BLaER1 (cell line): ENCODE results near the gene SLC35A5.

ENCODE experiments used
- H3K27ac ChIP-seq: shearing (Covaris generic); formaldehyde crosslinking; 2 replicates; pipeline ENCODE4 v1.8.1; 2022
- H3K27me3 ChIP-seq: shearing (Covaris generic); formaldehyde crosslinking; 2 replicates; pipeline ENCODE4 v1.8.1; 2022
- H3K36me3 ChIP-seq: shearing (Covaris generic); formaldehyde crosslinking; 2 replicates; pipeline ENCODE4 v1.8.1; 2022
- H3K4me1 ChIP-seq: shearing (Covaris generic); formaldehyde crosslinking; 2 replicates; pipeline ENCODE4 v1.8.1; 2022
- H3K4me2 ChIP-seq: shearing (Covaris generic); formaldehyde crosslinking; 2 replicates; pipeline ENCODE4 v1.8.1; 2022
- H3K4me3 ChIP-seq: shearing (Covaris generic); formaldehyde crosslinking; 2 replicates; pipeline ENCODE4 v1.8.1; 2022
- H3K9ac ChIP-seq: shearing (Covaris generic); formaldehyde crosslinking; 2 replicates; pipeline ENCODE4 v1.8.1; 2022
- H3K9me3 ChIP-seq: shearing (Covaris generic); formaldehyde crosslinking; 2 replicates; pipeline ENCODE4 v1.8.1; 2022
- H4K20me1 ChIP-seq: shearing (Covaris generic); formaldehyde crosslinking; 2 replicates; pipeline ENCODE4 v1.8.1; 2022
- Cebpa-rat ChIP-seq: shearing (Covaris generic); IDR thresholded peaks from 2 replicates; pipeline ENCODE4 v1.8.1; 2022

Gene SLC35A5

DNA sequence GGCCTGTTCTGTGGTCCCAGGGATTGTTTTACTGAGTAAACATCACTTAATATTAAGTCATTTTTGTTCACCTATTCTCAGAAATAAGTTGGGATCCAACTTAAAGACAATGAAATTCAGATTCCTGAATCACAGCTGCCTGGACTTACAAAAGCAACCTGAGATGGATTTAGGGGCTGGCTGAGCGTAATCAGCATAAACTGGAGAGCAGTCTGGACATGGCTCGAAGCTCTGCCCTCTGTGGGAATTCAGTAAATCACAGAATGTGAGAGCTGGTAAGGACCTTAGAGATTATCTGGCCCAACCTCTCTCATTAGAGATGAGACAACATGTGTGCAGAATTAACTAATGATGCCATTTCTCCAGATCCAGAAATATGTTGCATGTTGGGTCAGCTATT lies 55.4 kb downstream of the SLC35A5 start:
- H4K20me1 ChIP-seq, result no peaks in the 10 kb centered on the region
- no peaks in the 10 kb centered on the region for H3K27me3 ChIP-seq
- no peak overlapping the region for H3K4me2 ChIP-seq
- no peaks in the 10 kb centered on the region for H3K36me3 ChIP-seq
- TF ChIP-seq Cebpa-rat, result no peak
- no peak overlapping the region for H3K27ac ChIP-seq
- no peaks in the 10 kb centered on the region for H3K4me1 ChIP-seq
- no peak overlapping the region for H3K4me3 ChIP-seq
- no peak overlapping the region for H3K9ac ChIP-seq
- H3K9me3 ChIP-seq, result no peaks in the 10 kb centered on the region

DNA sequence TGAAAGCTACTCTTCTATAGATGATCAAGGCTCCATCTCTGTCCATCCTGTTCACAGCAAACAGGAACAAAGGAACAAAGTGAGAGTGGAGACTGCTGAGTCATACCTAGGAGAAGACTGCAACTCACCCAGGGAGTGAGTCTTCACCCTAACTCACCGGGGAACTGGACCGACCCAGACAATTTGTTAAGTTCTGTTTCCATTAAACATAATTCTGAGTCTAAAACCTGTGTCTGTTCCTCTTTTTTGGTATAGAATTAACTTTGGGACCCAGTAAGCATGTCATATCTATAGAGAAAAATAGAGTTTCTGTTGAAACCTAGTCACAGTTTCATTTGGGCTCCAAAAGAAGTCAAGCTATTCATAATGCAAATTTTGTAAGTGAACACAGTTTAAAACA lies 57.5 kb downstream of the SLC35A5 start:
- Histone ChIP-seq H3K27ac (no peak overlapping the region), H3K4me2 (no peak overlapping the region), H3K27me3 (no peaks in the 10 kb centered on the region), H3K4me3 (no peak overlapping the region), H3K9ac (no peak overlapping the region), H3K36me3 (no peaks in the 10 kb centered on the region), H3K9me3 (no peaks in the 10 kb centered on the region), H4K20me1 (no peaks in the 10 kb centered on the region), H3K4me1 (no peaks in the 10 kb centered on the region)
- TF ChIP-seq Cebpa-rat, result no peak

DNA sequence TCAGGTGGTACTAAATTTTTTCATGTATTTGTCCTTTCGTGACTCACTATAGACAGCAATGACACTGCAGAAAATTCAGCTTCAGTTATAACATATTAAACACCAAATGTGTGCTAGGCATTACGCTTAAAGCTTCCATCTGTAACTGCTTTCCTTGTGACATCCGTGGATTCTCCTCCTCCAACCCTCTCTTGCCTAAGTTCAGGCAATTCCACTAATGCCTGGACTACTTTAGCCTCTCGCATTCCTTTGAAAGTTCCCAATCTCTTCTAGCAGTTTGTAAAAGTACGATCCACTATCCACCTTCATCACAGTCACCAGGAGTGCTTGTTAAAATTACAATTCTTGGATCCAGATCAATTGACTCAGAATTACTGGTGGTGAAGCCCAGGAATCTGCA lies 61.4 kb downstream of the SLC35A5 start:
- Histone ChIP-seq H3K4me3 (no peak overlapping the region), H3K4me2 (no peak overlapping the region), H3K27me3 (no peaks in the 10 kb centered on the region), H3K4me1 (no peaks in the 10 kb centered on the region), H4K20me1 (no peaks in the 10 kb centered on the region), H3K36me3 (no peaks in the 10 kb centered on the region), H3K9ac (no peak overlapping the region), H3K9me3 (no peaks in the 10 kb centered on the region), H3K27ac (no peak overlapping the region)
- TF ChIP-seq Cebpa-rat, result no peak

DNA sequence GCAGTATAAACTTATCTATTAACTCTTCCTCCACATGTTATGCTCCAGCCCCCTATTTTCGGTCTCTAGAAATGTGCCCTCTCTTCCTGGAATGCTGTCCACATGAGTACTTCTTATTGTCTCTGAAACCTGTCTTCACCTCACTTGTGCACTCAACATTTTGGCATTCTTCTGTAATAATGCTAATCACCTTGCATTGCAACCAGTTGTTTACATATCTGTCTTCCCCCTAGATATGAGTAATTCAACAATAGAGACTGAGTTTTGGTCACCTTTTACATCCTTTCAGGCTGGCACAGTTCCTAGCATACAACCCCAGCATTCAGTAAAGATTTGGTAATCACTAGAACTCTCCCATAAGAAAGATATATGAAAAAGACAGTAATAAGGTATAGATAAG lies 61.9 kb downstream of the SLC35A5 start:
- Histone ChIP-seq H3K9me3 (no peaks in the 10 kb centered on the region), H3K27ac (no peak overlapping the region), H3K4me3 (no peak overlapping the region), H3K9ac (no peak overlapping the region), H3K27me3 (no peaks in the 10 kb centered on the region), H3K36me3 (no peaks in the 10 kb centered on the region), H4K20me1 (no peaks in the 10 kb centered on the region), H3K4me1 (no peaks in the 10 kb centered on the region), H3K4me2 (no peak overlapping the region)
- TF ChIP-seq Cebpa-rat, result no peak

DNA sequence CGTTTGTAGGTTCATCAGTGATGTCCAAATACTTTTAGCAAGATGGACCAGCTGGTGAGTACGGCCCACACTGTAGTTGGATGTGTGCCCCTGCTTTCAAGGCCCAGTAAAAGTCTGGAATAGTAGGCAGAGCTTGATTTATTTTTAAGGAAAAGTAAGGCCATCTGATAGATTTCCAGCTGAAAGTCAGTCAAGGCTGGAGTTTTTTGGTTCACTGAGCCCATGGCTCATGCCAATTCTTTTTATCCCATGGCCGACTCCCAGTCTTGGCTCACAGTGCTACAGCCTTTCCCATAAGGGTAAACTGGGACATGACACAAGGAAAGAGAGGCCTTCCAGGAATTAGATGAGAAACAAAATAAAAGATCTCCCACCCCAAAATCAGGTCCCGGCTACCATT lies 65.6 kb downstream of the SLC35A5 start:
- Histone ChIP-seq H4K20me1 (no peaks in the 10 kb centered on the region), H3K9ac (no peak overlapping the region), H3K4me2 (no peak overlapping the region), H3K9me3 (no peaks in the 10 kb centered on the region), H3K27me3 (no peaks in the 10 kb centered on the region), H3K4me1 (no peaks in the 10 kb centered on the region; the same call in 1 of the 2 replicates), H3K4me3 (no peak overlapping the region), H3K27ac (no peak overlapping the region), H3K36me3 (no peaks in the 10 kb centered on the region)
- TF ChIP-seq Cebpa-rat, result no peak

DNA sequence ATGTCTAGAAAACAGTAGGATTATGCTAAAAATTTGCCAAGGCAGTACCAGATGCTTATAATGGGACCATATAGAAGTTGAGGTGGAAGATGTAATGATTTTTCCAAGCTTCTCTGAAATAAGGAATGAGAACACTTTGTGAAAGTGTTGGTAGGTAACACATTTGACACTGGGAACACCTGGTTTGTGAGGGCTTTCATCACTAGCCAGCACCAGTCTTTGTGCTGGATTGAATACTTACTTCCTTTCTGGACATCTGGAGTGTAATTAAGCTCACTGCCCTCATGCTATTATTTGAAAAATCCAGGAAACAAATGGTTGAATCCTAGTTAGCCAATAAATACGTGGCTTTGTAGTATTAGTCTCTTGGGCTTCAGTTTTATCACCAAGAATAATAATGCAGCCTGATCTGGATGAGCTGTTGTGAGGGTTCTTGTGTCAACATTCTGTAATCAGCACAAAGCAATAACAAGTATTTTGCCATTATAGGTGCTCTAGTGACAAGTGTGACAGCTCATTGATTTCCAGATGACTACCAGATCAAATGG lies 66.1 kb downstream of the SLC35A5 start:
- no peaks in the 10 kb centered on the region; the same call in 1 of the 2 replicates for H3K4me1 ChIP-seq
- no peak overlapping the region for H3K4me2 ChIP-seq
- no peaks in the 10 kb centered on the region for H3K27me3 ChIP-seq
- H3K9ac ChIP-seq, result no peak overlapping the region
- no peak overlapping the region for H3K4me3 ChIP-seq
- H4K20me1 ChIP-seq, result no peaks in the 10 kb centered on the region
- no peaks in the 10 kb centered on the region for H3K9me3 ChIP-seq
- TF ChIP-seq Cebpa-rat, result no peak
- H3K27ac ChIP-seq, result no peak overlapping the region
- H3K36me3 ChIP-seq, result no peaks in the 10 kb centered on the region

DNA sequence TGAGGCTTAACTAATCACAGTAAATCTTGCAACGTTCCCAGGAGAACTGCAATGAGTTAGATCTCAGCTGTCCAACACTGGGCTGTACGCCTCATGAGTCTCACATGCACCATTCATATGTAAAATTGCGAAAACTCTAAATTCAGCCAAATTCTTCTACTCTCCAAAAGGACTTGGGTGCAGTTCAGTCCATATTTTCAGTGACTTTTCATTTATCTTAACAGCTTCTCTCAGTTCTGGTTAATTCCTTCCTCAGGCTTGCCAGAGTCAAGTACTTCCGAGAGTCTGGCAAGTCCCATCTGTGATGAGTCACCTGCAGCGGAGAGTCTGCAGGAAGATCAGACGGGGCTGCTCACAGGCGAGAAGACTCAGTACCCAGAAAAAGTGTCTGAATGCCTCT lies 67.6 kb downstream of the SLC35A5 start:
- Histone ChIP-seq H3K4me3 (no peak overlapping the region), H3K4me1 (no peaks in the 10 kb centered on the region; the same call in 1 of the 2 replicates)

DNA sequence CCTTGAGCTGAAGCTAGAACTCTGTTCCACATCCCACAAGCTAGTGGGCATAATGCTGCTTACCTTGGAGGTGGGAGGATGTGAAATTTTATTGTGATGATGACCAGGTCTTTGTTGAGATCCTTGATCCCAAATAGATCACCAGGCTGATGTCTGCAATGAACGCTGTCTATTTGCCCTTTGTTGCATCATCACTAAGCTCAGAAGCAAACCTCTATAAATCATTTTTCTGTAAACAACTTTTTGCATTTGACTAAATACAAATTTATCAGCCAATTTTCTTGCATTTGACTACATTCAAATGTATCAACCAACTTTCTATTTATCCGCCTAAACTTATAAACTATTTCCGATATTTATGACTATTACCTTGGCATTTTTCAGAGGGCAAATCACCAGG lies 69.4 kb downstream of the SLC35A5 start:
- Histone ChIP-seq H4K20me1 (no peaks in the 10 kb centered on the region), H3K4me1 (no peaks in the 10 kb centered on the region; the same call in 1 of the 2 replicates), H3K36me3 (no peaks in the 10 kb centered on the region), H3K9me3 (no peaks in the 10 kb centered on the region), H3K9ac (no peak overlapping the region), H3K4me2 (no peak overlapping the region), H3K27ac (no peak overlapping the region), H3K27me3 (no peaks in the 10 kb centered on the region), H3K4me3 (no peak overlapping the region)
- TF ChIP-seq Cebpa-rat, result no peak

More for the DNA sequence above, 67.6 kb downstream of the SLC35A5 start:
- Histone ChIP-seq H3K27ac (no peak overlapping the region), H3K27me3 (no peaks in the 10 kb centered on the region), H4K20me1 (no peaks in the 10 kb centered on the region), H3K9me3 (no peaks in the 10 kb centered on the region), H3K36me3 (no peaks in the 10 kb centered on the region), H3K9ac (no peak overlapping the region), H3K4me2 (no peak overlapping the region)
- TF ChIP-seq Cebpa-rat, result no peak

DNA sequence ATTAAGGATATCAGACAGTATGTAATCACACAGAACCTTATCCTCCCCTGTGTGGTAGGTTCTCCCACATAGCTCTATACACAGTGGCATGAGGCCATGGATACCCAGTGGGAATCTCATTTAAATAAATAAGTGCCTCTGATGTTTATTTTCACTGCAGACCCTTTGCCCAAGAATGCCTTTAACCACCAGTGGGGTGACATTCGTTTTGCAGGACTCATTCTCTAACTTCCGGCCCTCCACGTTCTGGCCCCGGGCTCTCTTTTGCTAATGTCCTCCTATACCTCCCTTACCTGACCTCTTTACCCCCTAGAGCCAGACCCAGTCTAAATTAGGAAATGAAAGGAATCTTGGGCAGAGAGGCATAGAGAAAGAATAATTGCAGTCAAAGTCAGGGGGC lies 70.8 kb downstream of the SLC35A5 start:
- Histone ChIP-seq H3K4me2 (no peak overlapping the region), H3K27me3 (no peaks in the 10 kb centered on the region), H3K4me1 (no peaks in the 10 kb centered on the region; the same call in 1 of the 2 replicates), H3K4me3 (no peak overlapping the region), H3K9me3 (no peaks in the 10 kb centered on the region), H3K9ac (no peak overlapping the region), H4K20me1 (no peaks in the 10 kb centered on the region), H3K36me3 (no peaks in the 10 kb centered on the region), H3K27ac (no peak overlapping the region)
- no peak for TF ChIP-seq Cebpa-rat

DNA sequence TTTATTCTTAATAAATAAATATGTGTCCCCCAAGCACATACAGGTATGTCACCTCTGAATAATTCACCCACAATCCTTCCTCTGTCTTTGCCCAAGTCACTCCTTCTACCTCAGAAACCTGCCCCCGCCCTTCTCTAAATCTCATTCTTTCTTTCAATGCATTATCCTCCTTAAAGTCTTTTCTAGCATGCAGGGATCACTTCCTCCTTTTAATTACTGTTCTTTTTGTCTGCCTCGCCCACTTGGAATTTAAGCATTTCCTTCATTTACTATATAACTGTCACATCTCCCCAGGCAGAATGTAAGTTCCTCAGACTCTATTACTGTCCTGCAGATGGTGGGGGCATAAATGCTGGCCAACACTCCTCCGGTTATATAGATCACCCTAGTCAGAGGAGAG lies 71.3 kb downstream of the SLC35A5 start:
- Histone ChIP-seq H3K36me3 (no peaks in the 10 kb centered on the region), H3K27ac (no peak overlapping the region), H3K9me3 (no peaks in the 10 kb centered on the region), H3K4me1 (no peaks in the 10 kb centered on the region; the same call in 1 of the 2 replicates), H3K9ac (no peak overlapping the region), H4K20me1 (no peaks in the 10 kb centered on the region), H3K27me3 (no peaks in the 10 kb centered on the region), H3K4me2 (no peak overlapping the region), H3K4me3 (no peak overlapping the region)
- TF ChIP-seq Cebpa-rat, result no peak

DNA sequence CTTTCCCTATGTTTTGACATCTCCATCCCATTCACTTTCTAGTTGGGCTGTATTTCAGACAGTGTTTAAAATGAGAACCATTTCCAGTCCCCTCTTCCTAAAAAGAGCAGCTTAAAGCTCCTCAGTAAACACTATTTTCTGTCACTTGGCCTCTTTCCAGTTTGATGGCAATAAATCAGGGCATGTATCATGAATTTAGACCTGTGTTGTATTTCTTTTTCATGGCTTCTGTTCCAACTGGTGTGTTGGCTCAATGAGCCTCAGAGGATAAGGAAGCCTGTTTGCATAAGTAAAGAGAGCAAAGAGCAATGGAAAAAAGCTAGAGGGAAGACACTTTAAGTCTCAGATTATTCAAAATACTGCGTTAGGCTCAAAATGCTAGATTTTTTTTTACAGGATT lies 71.9 kb downstream of the SLC35A5 start:
- no peak for TF ChIP-seq Cebpa-rat
- Histone ChIP-seq H3K4me2 (no peak overlapping the region), H3K27ac (no peak overlapping the region), H4K20me1 (no peaks in the 10 kb centered on the region), H3K9ac (no peak overlapping the region), H3K36me3 (no peaks in the 10 kb centered on the region), H3K4me1 (no peaks in the 10 kb centered on the region; the same call in 1 of the 2 replicates), H3K27me3 (no peaks in the 10 kb centered on the region), H3K9me3 (no peaks in the 10 kb centered on the region), H3K4me3 (no peak overlapping the region)
